GM21390 (cell line): ENCODE measurements around the gene BTG1.

Experiments
- ATAC-seq: cut with Tn5 transposase; IDR thresholded peaks from one replicate; pipeline ENCODE4 v1.9.1; 2021; ENCODE audit not compliant: unreplicated experiment

Gene BTG1

DNA sequence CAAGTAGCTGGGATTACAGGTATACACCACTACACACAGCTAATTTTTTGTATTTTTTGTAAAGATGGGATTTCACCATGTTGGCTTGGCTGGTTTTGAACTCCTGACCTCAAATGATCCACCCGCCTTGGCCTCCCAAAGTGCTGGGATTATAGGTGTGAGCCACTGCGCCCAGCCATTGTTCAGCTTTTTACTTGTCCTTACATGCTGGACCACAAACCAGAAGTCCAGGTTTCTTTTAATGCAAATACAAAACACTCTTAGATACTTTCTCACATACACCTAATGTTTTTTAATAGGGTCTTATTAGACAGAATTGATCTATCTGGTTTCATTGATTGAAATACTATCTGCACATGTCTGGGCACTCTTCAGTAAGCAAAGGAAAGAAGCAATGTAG is 40.5 kb downstream of the BTG1 start:
- no peak for ATAC-seq

DNA sequence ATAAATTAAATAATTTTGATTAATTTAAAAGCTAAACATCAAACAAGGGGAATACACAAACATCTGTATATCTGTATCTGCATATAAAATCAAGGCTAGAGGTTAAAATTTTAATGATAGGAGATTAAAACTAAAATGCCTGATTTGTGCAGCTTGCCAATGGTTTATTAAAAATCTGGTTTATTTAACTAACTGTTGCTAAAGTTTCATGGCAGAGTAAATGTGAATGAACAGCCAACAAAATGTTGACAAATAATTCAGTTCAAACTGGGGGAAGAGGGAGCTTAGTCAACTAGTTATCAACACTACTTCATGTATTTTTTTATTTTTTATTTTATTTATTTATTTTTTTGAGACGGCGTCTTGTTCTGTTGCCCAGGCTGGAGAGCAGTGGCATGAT is 43.0 kb downstream of the BTG1 start:
- ATAC-seq = no peak

DNA sequence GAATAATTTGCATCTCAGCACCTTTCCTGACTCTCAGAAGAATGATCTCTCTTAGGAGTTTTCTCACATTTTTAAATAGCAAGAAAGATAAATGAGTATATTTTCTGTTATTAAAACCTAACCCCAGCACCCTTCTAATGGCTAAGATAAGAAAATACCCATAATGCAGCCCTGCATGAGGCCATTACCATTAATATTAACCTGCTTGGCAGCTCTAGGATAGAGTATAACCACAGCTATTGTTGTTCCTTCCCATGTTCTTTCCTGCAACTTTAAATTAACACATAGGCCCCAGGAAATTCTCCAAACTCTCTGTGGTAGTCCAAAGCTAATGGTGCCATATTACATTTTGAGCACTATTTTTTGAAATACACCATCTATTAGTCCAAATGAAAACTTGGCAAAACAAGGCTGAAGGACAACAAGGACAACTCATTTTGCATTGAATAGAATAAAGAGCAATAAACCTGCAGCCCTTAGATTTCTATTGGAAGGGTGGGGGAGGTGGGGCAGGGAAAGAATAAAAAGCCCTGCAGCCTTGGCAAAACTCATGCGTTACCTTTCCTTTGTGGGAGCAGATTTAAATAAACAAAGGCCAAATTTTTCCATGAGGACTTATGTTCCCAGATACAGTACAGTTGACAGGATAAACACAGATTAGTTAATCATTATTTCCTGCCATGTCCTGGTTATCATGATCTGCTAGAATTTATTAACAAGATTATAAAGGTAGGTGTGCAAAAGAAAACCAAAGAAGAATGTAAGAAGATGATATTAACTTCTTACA is 46.9 kb downstream of the BTG1 start:
- no peak for ATAC-seq

DNA sequence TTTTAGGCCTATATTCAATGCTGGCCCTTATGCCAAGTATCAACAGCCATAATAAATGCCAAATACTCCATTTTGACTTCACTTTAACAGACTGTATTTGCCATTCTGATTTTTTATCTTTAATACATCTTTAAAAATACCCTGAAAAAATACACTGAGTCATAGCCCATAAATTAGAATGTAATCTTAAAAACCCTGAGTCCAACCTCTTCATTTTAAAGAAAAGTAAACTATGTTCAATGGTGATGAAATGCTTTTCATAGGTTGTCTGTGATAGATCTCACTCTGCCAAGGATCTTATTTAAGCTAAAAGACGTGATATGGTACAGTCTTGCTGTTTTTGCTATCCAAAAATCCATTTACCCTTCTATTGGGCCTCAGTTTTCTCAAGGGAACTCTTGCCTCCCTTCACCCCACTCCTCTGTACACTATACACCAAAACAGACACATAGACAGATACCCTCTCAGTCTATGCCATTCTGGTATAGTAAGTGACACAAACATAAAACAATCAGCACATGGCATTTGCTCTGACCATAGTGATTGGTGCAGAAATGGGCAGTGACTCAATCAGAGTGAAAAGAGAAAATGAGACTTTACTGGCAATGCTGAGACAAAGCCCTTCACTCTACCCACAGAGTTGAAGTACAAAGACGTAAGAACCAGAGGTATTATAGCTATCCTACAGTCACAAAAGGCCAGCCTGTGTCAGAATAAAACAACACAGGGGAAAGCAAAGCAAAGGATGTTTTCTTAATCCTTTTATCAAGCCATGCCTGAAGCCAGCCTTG is 49.1 kb downstream of the BTG1 start:
- ATAC-seq = no peak

DNA sequence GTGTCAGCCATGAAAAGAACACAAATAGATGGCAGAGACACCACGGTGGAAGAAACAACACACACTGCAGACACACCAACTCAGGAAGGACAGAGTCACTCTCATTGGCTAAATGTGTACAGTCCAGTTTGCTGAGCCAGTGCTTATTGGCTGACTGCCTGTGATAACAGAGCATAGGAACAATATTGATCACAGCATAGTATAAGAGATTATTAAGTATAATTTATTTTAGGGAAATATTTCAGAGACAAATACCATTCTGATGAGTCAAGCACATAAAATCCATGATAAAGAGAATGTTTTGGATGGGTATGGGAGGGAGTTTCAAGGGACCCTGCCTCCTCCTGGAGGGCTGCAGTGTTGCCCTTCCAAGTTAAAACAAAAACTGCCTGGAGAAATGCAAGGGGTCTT is 50.9 kb downstream of the BTG1 start:
- ATAC-seq = no peak

DNA sequence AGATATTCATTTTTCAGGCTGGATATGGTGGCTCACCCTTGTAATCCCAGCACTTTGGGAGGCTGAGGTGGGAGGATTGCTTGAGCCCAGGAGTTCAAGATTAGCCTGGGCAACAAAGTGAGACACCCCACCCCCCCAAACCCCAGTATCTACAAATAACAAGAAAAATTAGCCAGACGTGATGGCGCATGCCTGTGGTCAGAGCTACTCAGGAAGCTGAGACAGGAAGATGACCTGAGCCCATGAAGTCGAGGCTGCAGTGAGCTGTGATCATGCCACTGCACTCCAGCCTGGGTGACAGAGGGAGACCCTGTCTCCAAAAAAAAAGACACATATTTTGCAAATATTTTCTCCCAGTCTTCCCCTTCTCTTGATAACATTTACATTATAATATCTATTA is 51.3 kb downstream of the BTG1 start:
- peak; percentile 59 for ATAC-seq
